HG03175 (cell line): ENCODE data around the gene GAL3ST1.
"Not testable (repeated sequence)": the region's sequence is repeated elsewhere in the genome, so short reads cannot be mapped to it uniquely, and the experiment has no call there.

Source experiments
- ATAC-seq: cut with Tn5 transposase; IDR thresholded peaks from one replicate; pipeline ENCODE4 v1.9.1; 2021; ENCODE audit warnings: mild to moderate bottlenecking, moderate library complexity; ENCODE audit not compliant: unreplicated experiment

GAL3ST1 gene

DNA sequence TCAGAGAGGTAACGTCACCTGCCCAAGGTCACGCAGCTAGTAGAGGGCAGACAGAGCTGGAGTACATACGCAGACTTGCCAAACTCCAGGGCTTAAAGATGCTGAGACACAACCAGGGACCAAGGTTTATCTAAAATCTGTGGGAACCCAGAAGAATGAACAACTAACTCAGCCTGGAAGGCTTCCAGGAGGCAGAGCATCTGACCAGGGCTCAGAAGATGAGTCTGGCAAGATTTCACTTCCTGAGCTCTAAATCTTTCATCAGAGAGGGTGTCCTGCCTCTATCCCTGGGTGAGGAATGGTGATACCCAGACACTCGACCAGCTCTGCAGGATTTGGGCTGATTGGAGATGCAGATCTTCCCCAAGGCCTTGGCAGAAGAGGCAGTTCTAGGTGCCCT, 9.1 kb downstream of the GAL3ST1 start:
- no peak for ATAC-seq

DNA sequence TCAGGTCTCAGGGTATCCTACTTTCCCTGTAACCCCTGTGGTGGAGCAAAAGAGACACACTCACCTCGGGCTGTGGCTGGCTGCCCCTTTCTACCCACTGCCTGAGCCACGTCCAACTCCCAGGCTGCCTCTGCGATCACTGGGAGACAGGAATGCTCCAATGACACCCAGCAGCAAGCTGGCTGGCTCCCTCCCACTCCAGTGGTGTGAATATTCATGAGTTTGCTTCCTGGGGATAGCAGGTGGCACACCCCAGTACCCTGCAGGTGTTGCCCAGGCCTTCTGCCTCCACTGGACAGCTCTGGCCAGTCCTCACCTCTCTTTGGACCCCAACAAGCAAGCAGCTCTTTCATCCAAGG, 9.7 kb downstream of the GAL3ST1 start:
- ATAC-seq = no peak

DNA sequence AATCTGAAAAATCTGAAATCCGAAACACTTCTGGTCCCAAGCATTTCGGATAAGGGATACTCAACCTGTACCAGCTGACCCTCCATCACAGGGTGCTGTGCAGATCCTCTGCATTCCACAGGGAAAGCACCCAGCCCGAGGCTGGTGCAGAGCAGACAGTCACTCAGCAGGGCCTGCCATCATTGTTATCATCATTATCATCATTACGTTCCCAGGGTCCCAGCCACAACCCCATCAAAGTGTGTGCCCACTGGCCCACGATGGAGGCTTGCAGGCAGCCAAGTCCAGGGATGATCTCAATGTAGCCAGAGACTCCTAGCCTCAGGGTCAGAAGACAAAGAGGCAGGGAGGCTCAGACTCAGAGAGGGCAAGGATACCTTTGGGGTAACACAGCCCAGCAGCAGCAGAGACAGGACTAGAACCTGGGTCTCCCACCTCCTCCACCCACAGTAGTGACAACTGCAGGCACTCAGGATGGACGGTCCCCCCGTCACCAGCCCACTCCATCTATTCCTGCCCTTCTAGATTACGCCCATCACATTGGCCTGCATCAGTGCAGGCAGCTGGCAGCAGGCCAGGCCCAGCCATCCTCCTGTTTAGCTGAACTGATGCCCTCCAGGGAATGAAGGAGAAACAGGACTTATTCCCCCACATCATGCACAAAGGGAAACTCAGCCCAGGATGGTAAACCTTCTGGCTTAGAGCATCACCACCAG, 10.3 kb downstream of the GAL3ST1 start:
- ATAC-seq = no peak

DNA sequence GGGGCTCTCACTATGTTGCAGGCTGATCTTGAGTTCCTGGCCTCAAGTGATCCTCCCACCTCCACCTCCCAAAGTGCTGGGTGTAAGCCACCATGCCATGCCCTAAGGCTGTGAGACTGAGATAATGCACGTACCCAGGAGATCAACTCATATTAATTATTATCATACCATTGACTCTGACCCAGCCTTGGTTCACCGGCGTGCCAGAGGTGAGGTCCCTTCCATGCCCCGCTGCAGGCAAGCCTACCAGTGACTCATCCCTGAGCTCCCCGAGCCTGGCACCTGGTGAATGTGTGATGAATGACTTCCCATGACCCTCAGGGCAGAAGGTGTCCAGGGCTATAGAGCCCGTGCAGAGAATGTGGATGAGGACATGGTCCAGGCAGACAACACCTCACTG, 12.1 kb downstream of the GAL3ST1 start:
- no peak for ATAC-seq

DNA sequence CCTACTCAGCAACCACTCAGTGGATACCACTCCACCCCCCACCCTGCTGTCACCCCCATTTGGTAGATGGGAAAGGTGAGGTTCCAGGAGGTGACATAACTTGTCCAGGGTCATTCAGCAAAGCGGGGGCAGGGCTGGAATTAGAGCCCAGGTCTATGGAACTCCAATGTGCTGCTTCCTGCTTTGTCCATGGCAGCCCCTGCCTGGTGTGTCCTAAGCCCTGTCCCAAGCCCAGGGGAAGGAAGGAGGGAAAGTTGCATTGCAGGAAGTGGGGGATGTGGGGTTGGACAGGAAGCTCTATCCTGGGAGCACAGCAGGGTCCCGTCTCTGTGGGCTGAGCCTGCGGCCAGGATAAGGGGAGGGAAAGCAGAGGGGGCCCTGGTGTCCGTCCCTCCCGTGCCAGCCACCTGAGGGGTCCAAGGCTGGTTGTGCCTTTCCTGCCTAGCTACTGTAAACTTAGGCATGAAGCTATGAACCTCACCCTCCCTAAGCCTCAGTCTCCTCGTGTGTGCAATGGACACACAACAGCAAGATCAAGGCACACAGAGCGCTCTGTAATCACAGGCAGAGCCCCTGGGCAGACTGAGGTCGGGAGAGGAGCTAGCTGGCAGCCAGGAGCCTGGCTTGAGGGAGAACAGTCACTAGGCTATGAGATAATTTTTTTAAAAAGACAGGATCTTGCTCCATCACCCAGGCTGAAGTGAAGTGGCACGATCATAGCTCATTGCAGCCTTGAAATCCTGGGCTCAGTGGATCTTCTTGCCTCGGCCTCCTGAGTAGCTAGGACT, 12.9 kb downstream of the GAL3ST1 start:
- no peak for ATAC-seq

DNA sequence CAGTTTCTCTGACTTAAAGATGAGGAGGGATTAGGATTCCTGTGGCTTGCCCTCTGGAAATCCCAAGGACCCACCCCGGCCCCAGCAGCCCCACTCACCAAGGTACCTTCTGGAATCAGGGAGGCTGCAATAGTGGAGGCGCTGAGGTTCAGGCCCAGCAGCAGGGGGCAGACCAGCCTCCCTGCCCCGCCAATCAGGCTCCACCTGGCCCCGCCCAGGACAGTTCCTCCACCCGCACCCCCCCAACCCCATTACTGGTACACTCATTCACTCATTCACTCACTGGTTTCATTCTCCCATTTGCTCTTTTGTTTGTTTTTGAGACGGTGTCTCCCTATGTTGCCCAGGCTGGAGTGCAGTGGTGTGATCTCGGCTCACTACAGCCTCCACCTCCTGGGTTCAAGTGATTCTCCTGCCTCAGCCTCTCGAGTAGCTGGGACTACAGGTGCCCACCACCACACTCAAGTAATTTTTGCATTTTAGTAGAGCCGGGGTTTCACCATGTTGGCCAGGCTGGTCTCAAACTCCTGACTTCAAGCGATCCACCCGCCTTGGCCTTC, 13.7 kb downstream of the GAL3ST1 start:
- not testable (repeated sequence) for ATAC-seq

DNA sequence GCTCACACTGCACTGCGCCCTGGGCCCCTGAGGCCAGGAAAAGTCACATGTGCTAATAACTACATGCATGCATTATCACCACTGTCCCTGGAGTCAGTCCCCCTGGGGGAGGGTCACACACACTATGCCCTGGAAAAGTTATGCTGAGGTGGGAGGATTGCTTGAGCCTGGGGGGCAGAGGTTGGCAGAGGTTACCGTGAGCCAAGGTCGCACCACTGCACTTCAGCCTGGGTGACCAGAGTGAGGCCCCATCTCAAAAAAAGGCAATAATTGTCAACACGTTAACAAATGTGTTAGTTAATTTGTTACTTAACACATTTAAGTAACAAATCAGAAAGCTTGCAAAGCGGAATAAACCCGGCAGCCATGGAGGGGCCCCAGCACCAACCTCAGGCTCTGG, 14.6 kb downstream of the GAL3ST1 start:
- no peak for ATAC-seq

DNA sequence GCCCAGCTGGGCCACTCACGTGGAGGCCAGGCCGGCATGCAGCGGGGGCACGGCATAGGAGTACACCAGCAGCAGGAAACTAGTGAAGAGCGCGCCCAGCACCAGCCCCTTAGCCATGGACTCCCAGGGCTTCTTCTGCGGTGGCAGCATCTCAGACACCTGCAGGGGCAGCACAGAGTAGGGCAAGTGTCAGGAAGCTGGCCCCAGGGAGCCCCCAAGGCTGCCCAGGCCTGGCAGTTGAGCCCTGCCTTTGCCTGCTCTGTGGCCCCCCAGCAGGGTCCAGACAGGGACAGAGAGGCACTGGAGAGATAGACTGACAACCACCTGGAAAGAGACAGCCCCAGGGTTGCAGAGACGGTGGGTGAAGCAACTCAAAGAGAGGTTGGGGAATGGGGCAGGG, 17.2 kb downstream of the GAL3ST1 start:
- ATAC-seq = no peak

DNA sequence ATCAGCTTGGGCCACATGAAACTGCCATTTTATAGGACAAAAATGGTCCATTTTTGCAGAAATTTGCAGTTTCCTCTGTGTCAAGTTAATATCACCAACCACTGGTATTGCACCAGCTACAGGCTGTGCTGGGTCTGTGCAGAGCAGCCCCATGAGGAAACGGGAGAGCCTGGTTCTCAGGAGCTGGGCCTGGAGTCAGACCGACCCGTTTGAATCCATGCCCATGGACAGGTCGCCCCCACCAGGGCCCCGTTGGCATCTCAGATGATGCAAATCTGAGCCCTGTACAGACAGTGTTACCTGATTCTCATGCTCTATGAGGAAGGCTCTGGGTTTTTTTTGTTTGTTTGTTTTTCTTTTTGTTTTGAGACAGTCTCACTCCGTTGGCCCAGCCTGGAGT, 18.1 kb downstream of the GAL3ST1 start:
- no peak for ATAC-seq

DNA sequence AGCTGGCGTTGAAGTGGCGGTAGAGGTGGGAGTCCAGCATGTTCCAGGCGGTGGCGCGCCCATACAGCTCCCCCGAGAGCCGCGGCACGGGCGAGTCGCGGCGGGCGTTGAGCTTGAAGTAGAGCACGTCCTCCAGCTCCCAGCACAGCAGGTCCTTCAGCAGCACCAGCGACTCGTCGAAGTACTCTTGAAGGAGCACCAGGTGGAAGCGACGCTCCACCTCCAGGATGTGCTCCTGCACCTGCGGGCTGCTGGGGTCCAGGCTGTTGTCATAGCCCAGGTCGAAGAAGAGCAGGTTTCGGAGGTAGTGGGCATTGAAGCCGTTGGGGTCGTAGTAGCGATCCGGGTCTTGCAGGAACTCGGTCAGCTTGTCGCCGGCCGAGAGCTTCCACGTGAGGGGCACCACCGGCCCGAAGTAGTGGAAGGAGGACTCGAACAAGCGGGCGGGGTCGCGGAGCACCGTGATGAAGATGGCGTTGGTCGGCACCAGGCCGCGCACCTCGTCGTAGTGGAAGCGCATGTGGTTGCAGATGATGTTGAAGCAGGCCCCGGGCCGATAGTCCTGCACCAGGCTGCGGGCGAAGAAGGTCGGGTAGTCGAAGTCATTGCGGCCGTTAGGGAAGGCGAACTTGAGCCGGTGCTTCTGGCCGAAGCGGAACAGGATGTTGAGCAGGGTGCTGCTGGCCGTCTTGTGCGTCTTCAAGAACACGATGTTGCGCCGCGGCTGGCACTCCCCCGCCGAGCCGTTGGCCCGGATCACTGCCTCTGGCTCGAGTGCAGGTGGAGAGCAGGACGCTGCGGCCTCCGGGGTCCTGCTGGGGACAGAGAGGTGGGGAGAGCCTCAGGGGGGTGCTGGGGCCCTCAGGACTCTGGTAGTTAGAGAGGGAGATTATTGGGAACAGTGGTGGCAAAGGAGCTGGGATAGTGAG, 18.9 kb downstream of the GAL3ST1 start:
- ATAC-seq = no peak

DNA sequence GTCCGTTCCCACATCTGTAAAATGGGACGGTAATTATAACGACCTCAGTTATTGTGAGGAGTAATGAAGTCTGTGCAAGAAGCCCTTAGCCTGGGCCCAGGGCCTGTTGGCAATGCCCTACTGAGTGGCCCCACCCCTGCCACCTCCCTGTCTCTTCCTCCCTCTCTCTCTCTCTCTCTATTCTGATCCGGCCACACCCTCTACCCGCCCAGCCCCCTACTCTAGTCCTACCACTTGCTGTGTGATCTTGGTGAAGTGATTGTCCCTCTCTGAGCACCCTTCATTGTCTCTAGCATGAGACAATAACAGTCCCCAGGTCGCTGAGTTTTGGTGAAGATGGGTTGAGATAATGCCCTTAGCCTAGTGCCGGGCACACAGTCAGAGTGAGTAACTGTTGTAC, 20.5 kb downstream of the GAL3ST1 start:
- ATAC-seq = no peak

DNA sequence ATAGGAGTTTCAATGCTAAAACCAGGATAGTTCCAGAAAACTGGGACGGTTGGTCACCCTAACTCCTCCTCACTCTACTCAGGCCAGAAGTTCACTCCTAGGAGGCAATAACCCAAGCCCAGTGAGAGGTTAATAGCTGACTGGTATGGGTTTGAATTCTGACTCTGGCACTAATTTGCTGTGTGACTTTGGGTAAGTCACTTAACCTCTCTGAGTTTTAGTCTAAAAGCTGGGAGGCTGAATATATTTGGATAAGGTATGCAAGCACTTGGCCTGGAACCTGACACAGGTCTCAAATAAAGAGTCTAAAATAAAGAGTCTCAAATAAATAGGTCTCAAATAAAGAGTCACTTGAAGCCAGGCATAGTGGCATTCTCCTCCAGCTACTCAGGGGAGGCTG, 21.7 kb downstream of the GAL3ST1 start:
- no peak for ATAC-seq

DNA sequence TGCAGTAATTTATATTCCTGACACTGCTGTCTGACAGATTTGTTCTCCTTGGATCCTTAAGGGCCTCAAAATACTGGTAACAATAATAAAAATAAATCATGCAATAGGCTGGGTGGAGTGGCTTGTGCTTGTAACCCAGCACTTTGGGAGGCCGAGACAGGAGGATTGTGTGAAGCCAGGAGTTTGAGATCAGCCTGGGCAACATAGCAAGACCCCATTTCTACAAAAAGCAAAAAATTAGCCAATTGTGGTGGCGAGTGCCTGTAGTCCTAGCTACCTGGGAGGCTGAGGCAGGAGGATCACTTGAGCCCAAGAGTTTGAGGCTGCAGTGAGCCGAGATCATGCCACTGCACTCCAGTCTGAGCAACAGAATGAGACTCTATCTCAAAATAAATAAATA, 22.7 kb downstream of the GAL3ST1 start:
- ATAC-seq = not testable (repeated sequence)

DNA sequence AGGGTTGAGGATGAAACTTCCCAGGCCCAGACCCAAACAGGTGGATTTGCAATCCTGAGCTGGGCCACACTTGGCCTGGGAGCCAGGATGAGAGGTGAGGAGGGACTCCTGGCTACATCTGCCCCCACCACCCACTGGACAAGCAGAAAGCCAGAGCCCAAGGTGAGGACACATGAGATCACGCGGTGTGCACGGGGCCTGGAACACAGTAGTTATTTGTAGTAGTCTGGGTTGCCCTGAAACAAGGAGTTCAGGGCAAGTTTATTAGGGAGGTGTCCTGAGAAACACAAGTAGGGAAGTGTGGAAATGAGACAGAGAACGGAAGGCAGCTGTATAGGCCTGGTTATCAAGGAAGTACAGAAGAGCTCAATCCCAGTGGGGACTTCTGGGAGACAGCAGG, 27.3 kb downstream of the GAL3ST1 start:
- no peak for ATAC-seq

DNA sequence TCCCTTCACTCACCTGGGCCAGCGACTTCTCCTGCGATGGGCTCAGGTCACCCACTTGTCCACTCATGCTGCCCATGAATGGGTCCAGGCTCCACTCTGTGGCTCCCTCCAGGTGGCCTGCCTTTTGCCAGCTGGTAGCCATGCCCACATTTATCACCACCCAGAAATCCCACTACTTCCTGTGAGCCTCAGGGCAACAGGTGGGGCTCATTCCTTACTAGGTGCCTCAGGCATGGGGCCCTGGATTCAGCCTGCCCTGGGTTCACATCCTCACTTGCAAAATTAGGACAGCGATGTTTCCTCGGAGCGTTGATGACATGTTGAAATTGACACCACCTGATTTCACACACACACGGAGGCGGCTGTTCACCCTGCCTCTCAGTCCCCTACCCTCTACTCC, 27.8 kb downstream of the GAL3ST1 start, which contains the start of gene SEC14L6:
TSS of gene SEC14L6 (minus strand) at position 126 of the 400 bp plus-strand sequence. CDS start at position 67, 59 bp downstream.
- no peak for ATAC-seq

DNA sequence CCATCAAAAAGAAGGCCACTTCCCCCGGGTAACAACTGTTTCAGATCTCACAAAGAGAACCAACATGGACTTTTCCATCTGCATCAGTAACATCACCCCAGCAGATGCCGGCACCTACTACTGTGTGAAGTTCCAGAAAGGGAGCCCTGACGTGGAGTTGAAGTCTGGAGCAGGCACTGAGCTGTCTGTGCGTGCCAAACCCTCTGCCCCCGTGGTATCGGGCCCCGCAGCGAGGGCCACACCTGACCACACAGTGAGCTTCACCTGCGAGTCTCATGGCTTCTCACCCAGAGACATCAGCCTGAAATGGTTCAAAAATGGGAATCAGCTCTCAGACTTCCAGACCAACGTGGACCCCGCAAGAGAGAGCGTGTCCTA, 31.7 kb downstream of the GAL3ST1 start:
- ATAC-seq = no peak

DNA sequence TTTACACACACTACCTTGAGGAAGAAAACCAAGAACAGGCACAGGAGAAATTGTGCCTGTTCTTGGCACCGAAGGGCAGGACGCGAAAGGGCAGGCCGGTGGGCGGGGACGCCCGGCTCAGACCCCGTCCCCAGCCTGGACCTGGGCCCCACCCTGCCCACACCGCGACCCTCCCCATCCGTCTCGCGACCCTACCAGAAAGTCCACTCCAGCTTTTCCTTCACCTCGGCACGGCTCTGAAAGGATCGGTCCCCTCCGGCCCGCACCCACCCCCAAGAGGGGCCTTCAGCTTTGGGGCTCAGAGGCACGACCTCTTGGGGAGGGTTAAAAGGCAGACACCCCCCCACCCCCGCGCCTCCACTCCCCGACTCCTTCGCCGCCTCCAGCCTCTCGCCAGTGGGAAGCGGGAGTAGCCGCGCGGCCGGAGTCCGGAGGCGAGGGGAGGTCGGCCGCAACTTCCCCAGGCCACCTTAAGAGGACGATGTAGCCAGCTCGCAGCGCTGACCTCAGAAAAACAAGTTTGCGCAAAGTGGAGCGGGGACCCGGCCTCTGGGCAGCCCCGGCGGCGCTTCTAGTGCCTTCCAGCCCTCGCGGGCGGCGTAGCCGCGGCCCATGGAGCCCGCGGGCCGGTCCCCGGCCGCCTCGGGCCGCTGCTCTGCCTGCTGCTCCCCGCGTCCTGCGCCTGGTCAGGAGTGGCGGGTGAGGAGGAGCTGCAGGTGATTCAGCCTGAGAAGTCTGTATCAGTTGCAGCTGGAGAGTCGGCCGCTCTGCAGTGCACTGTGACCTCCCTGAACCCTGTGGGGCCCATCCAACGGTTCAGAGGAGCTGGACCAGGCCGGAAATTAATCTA, 32.3 kb downstream of the GAL3ST1 start:
- ATAC-seq = no peak

DNA sequence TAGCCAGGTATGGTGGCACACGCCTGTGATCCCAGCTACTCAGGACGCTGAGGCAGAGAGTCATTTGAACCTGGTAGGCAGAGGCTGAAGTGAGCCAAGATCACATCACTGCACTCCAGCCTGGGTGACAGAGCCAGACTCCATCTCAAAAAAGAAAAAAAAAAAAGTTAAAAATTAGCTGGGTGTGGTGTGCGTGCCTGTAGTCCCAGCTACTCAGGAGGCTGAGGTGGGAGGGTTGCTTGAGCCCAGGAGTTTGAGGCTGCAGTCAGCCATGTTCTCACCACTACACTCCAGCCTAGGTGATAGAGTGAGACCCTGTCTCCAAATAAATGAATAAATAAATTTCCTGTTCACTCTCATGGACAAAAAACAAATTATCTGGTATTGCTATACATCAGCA, 33.0 kb downstream of the GAL3ST1 start:
- ATAC-seq = not testable (repeated sequence)

DNA sequence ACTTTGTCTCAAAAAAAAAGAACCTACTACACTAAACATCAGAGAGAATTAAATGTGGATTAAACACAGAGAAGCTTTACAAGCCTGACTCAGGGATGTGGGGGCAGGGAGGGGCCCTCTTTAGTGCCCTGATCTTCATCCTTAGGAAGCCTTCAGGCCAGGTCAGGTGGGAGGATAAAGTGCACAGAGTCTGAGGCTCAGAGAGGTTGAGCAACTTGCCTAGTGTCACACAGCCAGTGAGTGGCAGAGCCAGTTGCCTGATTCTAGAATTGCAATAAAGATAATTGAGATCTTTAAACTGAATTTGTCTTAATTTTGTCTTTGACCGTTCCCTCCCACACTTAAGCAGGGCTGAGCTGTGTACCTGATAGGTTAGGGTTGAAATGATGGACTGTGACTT, 35.1 kb downstream of the GAL3ST1 start:
- no peak for ATAC-seq

DNA sequence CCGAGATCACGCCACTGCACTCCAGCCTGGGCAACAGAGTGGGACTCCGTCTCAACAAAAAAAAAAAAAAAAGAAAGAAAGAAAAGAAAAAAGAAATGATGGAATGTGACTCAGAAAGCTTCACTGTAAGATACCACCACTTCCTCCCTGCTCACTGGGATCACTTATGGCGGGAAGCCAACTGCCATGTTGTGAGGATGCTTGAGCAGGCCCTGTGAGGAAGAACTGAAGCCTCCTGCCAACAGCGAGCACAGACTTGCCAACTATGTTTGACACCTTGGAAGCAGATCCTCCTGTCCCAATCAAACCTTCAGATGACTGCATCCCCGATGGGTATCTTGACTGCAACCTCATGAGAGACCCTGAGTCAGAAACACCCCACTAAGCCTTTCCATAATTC, 36.2 kb downstream of the GAL3ST1 start:
- ATAC-seq = no peak
